ENCODE measurements around the gene GPRC5D.

Gene GPRC5D

DNA sequence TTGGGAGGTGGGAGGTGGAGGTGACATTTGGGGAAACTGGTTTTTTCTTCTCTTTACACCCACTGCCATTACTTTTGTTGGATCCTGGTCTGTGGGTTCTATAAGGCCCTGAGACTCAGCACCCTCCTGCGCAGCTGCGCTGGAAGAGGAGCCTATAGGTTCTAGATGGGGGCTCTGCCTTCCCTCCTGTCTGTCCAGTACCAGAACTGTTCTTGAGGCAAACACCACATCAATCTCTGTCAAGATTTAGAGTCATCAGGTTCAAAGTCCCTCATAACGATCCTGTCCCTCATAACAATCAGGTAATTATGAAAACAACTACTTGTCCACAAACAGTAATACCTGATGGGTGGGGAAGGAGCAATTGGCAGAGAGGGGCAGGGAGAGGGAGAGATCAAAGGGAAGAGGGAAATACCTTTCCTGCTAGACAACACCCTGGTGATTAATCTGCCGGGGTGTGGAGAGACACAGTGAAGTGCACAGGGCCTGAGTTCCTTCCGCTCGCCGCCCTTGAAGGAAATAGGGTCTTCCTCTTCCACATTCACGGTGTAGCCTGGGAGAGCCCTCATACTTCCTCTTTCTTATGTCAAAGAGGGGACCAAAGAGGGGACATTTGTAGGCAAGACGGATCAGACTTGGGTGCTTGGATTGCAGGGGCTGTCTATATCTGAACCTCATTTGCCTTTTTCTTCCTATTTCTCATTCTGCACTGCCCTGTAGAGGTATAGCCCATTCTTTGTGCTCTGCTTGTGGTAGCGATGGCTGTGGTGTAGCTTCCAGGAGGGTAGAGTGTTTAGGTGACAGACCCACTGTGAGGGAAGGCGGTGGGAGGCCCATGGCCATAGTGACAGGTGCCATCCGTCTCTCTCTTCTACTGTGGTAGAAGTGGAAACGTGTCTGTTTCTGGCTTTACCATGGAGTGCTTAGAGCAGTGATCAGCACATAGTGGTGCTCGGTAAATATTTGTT lies 48.0 kb downstream of the GPRC5D start:
- no peak for DNase-seq

DNA sequence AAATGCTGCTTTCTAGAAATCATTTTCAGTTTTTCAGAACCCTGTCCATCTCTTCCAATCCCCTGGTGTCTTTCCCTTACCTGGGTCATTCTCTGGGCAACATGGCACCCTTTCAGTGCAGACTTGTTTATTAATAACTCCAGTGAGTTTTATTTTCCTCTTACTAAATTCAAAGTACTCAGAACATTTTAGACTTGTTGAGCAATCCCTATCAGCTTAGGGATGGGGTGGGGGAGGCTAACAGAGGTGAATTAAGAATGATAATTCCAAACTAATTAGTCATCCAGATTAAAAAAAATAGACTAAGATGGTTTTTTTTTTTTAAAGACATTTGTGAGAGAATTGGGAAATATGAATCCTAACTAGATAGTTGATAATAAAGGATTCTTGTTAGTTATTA lies 49.9 kb downstream of the GPRC5D start:
- DNase-seq = no peak

- DNase-seq = no peak
These were observed 50.7 kb downstream of the GPRC5D start for GRCh38 chr12:12901158-12901791.

DNA sequence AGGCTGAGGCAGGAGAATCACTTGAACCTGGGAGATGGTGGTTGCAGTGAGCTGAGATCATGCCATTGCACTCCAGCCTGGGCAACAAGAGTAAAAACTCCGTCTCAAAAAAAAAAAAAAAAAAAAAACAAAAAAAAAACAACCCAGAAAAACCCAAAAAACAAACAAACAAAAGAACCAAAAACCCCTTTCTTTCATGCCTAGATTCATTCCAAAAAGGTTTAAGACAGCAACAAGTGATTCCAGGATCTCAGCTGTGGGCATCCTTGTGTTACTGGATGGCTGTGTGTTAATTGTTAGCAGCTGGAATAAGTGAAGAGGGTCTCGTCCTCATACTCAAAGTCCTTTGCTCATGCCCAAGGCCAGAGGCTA lies 51.2 kb downstream of the GPRC5D start:
- DNase-seq = no peak

- DNase-seq = no peak
These were observed 52.2 kb downstream of the GPRC5D start for GRCh38 chr12:12899530-12900380.

DNA sequence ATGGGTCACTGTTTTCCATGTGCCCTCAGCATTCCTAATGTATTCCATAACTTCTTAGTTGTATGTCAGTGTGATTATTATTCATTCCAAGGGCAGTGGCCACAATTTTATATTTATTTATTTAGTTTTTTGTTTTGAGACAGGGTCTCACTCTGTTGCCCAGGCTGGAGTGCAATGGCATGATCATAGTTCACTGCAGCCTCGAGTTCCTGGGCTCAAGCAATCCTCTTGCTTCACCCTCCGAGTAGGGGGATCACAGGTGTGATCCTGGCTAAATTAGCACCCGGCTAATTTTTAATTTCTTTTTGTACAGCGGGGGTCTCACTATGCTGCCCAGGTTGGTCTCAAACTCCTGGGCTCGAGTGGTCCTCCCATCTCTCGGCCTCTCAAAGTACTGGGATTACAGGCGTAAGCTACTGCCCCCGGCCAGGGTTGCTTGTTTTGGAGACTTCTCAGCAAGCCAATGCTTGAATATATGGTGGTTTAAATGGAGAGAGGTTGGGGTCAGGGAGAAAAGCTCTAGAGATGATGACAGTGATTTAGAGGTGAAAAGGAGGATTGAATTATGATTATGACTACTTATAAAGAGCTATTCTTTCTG lies 53.0 kb downstream of the GPRC5D start:
- DNase-seq = no peak

GRCh38 chr12:12898136-12898717 lies 53.7 kb downstream of the GPRC5D start:
- no peak for DNase-seq

DNA sequence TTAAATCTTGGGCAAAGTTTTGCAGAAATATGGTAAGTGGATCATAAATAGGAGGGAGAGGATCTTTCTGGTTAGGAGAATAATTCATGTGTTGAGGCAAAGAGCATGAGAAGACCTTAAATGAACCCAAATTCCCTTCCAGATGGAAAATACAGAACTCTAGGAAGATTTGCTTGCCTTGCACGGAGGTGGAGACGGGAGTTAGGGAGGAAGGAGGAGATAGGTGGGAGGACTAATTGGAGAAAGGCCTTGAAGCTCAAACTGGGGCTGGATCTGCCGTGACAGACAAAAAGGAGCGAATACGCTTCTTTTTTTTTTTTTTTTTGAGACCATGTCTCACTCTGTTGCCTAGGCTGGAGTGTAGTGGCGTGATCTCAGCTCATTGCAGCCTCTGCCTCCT lies 54.7 kb downstream of the GPRC5D start:
- DNase-seq = no peak

GRCh38 chr12:12896260-12896659 lies 55.7 kb downstream of the GPRC5D start:
- no peak for DNase-seq

- DNase-seq = no peak
These were observed 58.5 kb downstream of the GPRC5D start for GRCh38 chr12:12893438-12893837.

- DNase-seq = no peak
These were observed 59.3 kb downstream of the GPRC5D start for GRCh38 chr12:12892681-12893141.

GRCh38 chr12:12891881-12892355 lies 60.1 kb downstream of the GPRC5D start:
- no peak for DNase-seq

GRCh38 chr12:12891080-12891880 lies 60.7 kb downstream of the GPRC5D start, which contains the start of gene GPRC5A:
Gene GPRC5A, plus strand, starts transcription at chr12:12891562. Its CDS starts 16,688 bp downstream, at chr12:12908250.
- DNase-seq = no peak
